ENCODE data around the gene ACVR1.

ACVR1 gene

GRCh38 chr2:157871415-157871814 lies 4.7 kb downstream of the ACVR1 start:
- Mint-ChIP-seq H3K9me3 (no peaks in the 10 kb centered on the region), H3K36me3 (ENCODE audit: low read depth) (no peaks in the 10 kb centered on the region), H3K4me1 (peaks cover 52% of the 10 kb centered on the region), H3K4me3 (no peak overlapping the region), H3K27ac (no peak overlapping the region), H3K27me3 (ENCODE audit: low read depth, poor library complexity) (no peaks in the 10 kb centered on the region)
- no peak for DNase-seq
- no peak for TF ChIP-seq CTCF (IDR thresholded peaks at IDR 0.05)

- Mint-ChIP-seq H3K27me3 (ENCODE audit: low read depth, poor library complexity) (no peaks in the 10 kb centered on the region), H3K4me1 (peaks cover 40% of the 10 kb centered on the region)
- no peak for TF ChIP-seq CTCF (IDR thresholded peaks at IDR 0.05)
Observed at GRCh38 chr2:157868993-157869392, 7.1 kb downstream of the ACVR1 start.

GRCh38 chr2:157867703-157868102 lies 8.4 kb downstream of the ACVR1 start:
- peaks cover 10% of the 10 kb centered on the region for H3K36me3 Mint-ChIP-seq (ENCODE audit: low read depth)
- H3K27me3 Mint-ChIP-seq (ENCODE audit: low read depth, poor library complexity) = no peaks in the 10 kb centered on the region
- no peak for TF ChIP-seq CTCF (IDR thresholded peaks at IDR 0.05)
- no peak overlapping the region for H3K27ac Mint-ChIP-seq
- DNase-seq = no peak
- H3K9me3 Mint-ChIP-seq = peaks cover 3% of the 10 kb centered on the region
- peaks cover 28% of the 10 kb centered on the region for H3K4me1 Mint-ChIP-seq
- H3K4me3 Mint-ChIP-seq = no peak overlapping the region

More at GRCh38 chr2:157868993-157869392, 7.1 kb downstream of the ACVR1 start:
- DNase-seq = no peak
- Mint-ChIP-seq H3K36me3 (ENCODE audit: low read depth) (peaks cover 10% of the 10 kb centered on the region), H3K9me3 (peaks cover 3% of the 10 kb centered on the region), H3K4me3 (no peak overlapping the region), H3K27ac (no peak overlapping the region)

GRCh38 chr2:157866666-157867642 lies 9.2 kb downstream of the ACVR1 start:
- no peak for TF ChIP-seq CTCF (IDR thresholded peaks at IDR 0.05)
- no peak overlapping the region for H3K4me3 Mint-ChIP-seq
- peaks cover 21% of the 10 kb centered on the region for H3K4me1 Mint-ChIP-seq
- H3K27me3 Mint-ChIP-seq (ENCODE audit: low read depth, poor library complexity) = no peaks in the 10 kb centered on the region
- peaks cover 3% of the 10 kb centered on the region for H3K9me3 Mint-ChIP-seq
- H3K36me3 Mint-ChIP-seq (ENCODE audit: low read depth) = peaks cover 10% of the 10 kb centered on the region
- H3K27ac Mint-ChIP-seq = no peak overlapping the region
- no peak for DNase-seq

- no peak overlapping the region for H3K4me3 Mint-ChIP-seq
- H3K27me3 Mint-ChIP-seq (ENCODE audit: low read depth, poor library complexity) = no peaks in the 10 kb centered on the region
- no peak for DNase-seq
- peaks cover 13% of the 10 kb centered on the region for H3K4me1 Mint-ChIP-seq
- peaks cover 10% of the 10 kb centered on the region for H3K36me3 Mint-ChIP-seq (ENCODE audit: low read depth)
- TF ChIP-seq CTCF (IDR thresholded peaks at IDR 0.05) = no peak
- H3K27ac Mint-ChIP-seq = no peak overlapping the region
- H3K9me3 Mint-ChIP-seq = peaks cover 3% of the 10 kb centered on the region
Observed at GRCh38 chr2:157866202-157866601, 9.9 kb downstream of the ACVR1 start.
